Measurements from ENCODE around the gene MCRIP1. TPM values are rescaled to one million over a fixed set of nuclear protein-coding genes. Genes with fewer than 3 reads are reported as not detected.

MCRIP1 gene
- total and polyA plus RNA-seq, 2 of the 8 experiments (the other 6 are each of a cell fraction or from before 2014, with no cell fraction given), result 103 to 151 TPM

GRCh38 chr17:81828656-81829055, 4.4 kb downstream of the MCRIP1 start (continued):
- TF ChIP-seq CHD7 (IDR thresholded peaks at IDR 0.05; ENCODE audit: insufficient replicate concordance, low read length), result no peak
- TF ChIP-seq BACH1 (IDR thresholded peaks at IDR 0.05; ENCODE audit: low read length), result no peak
- TF ChIP-seq SRF (IDR thresholded peaks at IDR 0.05; ENCODE audit: low read depth, low read length), result no peak
- no peak for TF ChIP-seq EGR1 (IDR thresholded peaks at IDR 0.05; ENCODE audit: borderline replicate concordance, low read depth, low read length)
- no peak for TF ChIP-seq TCF12 (IDR thresholded peaks at IDR 0.05; ENCODE audit: low read depth, low read length)
- no peak for TF ChIP-seq SIX5 (IDR thresholded peaks at IDR 0.05; ENCODE audit: low read depth, low read length)

All from H1 (cell line).